ENCODE results near the gene IFT43.

DNA sequence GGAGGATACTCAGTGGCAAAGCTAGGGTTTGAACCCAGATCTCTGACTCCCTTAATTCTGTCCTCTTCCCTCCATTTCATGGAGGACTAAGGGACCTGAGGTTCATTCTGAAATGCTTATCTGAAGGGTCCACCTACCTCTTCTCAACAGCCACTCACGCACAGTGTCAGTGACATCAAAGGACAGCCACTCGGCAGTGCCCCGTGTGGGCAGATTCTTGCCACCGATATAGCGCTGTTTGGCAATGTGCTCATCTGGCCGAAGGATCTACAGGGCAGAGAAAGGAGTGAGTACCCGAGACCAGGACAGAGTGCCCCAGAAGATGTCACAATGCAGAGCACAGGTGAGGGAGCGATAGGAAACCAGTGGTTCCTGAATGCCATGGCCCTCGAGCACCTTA lies 14.6 kb upstream of the IFT43 start:
- TF ChIP-seq, protein P1, sequence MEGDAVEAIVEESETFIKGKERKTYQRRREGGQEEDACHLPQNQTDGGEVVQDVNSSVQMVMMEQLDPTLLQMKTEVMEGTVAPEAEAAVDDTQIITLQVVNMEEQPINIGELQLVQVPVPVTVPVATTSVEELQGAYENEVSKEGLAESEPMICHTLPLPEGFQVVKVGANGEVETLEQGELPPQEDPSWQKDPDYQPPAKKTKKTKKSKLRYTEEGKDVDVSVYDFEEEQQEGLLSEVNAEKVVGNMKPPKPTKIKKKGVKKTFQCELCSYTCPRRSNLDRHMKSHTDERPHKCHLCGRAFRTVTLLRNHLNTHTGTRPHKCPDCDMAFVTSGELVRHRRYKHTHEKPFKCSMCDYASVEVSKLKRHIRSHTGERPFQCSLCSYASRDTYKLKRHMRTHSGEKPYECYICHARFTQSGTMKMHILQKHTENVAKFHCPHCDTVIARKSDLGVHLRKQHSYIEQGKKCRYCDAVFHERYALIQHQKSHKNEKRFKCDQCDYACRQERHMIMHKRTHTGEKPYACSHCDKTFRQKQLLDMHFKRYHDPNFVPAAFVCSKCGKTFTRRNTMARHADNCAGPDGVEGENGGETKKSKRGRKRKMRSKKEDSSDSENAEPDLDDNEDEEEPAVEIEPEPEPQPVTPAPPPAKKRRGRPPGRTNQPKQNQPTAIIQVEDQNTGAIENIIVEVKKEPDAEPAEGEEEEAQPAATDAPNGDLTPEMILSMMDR (IDR thresholded peaks at IDR 0.05 in 4 of 5, conservative IDR thresholded peaks at IDR 0.05 in 1 of 5): no peak
- no peak for TF ChIP-seq POLR2A (IDR thresholded peaks at IDR 0.05)

Measured in gastrocnemius medialis (tissue), 4 donors.